OCI-M2 (cell line): ENCODE data around the gene PANK1.
"Not testable (repeated sequence)": the region's sequence is repeated elsewhere in the genome, so short reads cannot be mapped to it uniquely, and the experiment has no call there.

Source experiments
- DNase-seq: peaks from one replicate; lab custom pipeline; 2025; ENCODE audit not compliant: unreplicated experiment; lab: John Stamatoyannopoulos, UW

PANK1 gene

DNA sequence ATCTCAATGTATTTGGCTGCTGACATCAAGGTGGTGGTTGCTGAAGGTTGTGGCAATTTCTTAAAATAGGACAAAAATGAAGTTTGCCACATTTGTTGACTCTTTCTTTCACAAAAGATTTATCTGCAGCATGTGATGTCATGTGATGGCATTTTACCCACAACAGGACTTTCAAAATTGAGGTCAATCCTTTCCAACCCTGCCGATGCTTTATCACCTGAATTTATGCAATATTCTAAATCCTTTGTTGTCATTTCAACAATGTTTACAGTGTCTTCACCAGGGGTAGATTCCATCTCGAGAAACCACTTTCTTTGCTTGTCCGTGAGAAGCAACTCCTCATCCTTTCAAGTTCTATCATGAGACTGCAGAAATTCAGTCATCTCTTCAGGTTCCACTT, 69.0 kb downstream of the PANK1 start:
- DNase-seq: no peak

DNA sequence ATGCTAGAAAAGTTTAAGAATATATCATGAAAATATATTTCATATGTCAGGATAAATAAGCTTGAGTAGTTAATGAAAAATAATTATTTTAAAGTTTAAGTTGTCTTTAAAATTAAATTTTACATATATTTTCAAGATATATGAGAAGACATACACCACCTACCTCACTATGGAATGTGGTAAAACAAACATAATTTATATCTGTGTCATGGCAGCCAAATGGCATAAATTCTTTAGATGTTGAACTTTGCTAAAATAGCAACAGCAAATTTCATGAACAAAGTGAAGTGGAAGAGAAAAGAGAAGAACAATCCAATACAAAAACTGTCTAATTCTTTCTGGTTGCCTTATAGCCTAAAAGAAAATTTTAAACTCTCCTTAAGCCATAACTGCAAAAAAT, 70.0 kb downstream of the PANK1 start:
- DNase-seq: no peak

DNA sequence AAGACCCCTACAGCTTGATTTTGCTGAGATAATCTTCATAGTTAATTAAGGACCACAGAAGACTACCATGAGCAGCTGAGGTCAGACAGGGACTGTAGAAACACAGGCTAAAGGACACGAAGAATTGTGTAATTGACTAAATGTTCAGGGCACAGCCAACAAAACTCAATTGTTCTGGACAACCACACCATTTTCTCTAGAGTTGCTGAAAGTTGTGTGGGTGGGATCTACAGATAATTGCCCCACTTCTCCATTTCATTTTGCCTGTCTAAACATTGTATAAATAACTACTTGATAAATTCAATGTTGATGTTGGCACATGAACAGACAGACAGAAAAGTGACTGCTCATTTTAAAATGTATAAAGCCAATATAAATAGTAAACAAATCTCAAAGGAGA, 70.7 kb downstream of the PANK1 start:
- peak; percentile 13 for DNase-seq

DNA sequence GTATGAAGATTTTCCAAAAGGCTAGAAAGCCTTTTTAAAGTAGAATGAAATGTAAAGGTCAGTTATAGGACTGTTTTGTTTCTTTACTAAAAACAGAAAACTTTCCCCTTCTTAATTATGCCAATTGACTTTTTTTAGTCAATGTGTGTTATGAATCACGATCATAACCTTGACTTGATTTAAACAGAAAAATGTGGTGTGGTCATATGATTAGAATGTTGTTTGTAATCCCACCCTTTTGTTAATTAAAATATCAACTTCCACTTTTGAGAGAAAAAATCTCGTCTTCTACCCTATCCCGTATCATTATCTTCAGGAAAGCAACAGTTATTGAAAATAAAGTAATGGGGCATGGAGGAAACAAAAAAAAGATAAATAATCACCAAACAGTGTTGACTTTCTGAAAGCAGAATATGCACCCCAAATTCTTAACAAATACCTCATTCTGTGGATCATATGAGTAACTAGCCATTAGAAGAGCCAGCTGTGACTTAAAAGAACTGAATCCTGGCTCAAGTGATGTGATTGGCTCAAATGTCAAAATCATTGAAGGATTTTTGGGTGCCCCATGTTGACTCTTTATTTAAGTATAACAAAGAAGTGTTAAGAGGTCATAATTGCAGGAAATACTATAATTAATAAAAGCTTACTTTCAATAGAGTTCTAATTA, 77.3 kb downstream of the PANK1 start:
- no peak for DNase-seq

DNA sequence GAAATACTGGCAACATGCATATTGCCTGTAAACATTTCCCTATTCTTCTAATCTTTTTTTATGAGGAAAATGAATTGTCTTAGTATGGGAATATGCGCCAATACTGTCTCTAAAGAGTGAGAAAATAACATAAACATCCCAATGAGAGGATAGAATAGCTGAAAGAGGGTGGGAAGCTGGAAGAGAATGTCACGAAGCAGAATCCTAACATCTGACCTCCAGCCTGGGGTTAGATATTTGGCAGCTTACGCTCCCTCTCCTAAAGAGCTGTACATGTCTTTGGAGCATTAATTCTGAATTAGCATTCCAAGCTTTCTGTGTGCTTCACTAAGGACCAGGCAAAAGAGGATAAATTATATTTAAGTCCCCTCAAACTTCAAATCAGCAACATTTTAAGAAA, 78.0 kb downstream of the PANK1 start:
- DNase-seq: no peak

DNA sequence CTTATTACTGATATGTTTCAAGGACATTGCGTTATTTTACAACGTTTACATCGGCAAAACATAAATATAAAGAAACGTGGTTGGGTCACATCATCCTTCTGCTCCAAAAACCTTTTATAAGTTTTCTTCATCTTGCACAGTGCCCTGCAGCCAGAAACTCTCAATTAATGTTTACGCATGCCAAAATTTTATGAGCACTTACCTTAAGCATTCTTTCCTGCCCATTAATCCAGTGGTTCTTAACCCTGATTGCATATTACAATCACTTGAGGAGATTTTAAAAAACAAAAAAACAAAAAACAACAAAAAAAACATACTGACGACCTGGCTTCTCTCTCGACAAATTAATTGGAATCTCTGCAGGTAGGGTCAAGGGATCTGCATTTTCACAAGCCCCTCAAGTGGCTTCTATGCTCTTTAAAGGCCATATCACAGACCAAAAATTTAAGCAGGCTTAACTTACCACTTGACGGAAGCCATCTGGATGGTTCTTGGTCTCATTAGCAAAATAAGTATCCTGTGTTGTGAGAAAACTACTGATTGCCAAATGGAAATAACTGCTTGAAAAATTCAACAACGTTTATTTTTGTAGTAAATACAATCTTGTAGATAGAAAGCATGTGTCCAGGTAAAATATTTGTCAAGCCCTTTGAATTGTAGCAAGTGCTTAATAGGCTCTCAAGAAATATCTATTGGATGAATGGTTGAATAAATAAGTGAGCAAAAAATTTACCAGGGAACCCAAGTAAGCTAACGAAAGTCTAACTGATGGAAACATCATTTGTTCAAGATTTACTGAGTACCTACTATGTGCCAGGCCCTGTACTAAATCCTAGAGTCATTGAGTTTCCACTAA, 78.7 kb downstream of the PANK1 start:
- DNase-seq: no peak

DNA sequence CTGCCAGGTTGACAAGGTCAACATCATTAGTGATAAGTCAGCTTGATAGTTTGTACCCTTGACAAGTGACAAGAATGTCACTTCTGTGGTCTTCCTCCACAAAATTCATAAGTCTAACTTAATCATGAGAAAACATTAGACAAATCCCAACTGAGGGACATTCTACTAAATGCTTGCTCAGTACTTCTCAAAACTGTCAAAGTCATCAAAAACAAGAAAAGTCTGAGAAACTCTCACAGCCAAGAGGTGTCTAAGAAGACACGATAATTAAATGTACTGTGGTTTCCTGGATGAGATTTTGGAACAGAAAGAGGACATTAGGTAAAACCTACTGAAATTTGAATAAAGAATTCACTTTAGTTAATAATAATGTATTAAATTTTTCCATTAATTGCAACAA, 79.9 kb downstream of the PANK1 start:
- DNase-seq: no peak

DNA sequence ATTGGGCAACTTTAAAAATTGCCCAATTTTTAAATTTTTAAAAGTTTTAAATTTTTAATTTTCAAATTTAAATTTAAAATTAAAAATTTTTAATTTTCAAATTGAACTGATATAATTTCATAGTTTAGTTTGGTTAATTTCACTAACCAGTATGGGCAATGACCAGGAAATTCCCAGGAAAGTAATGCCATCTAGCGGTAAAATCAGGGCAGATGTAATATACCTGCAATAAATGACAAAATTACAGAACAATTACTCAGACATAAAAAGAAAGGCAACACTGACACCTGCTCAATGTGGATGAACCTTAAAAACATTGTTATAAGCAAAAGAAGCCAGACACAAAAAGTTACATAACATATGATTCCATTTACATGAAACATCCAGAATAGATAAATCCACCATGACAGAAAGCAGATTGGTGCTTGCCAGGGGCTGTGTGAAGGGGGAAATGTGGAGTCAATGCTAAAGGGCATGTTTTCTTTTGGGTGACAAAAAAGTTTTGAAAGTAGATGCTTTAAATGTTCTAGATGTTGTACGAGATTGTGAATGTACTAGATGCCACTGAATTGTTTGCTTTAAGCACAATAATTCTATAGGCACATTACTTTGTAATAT, 81.1 kb downstream of the PANK1 start:
- no peak for DNase-seq

DNA sequence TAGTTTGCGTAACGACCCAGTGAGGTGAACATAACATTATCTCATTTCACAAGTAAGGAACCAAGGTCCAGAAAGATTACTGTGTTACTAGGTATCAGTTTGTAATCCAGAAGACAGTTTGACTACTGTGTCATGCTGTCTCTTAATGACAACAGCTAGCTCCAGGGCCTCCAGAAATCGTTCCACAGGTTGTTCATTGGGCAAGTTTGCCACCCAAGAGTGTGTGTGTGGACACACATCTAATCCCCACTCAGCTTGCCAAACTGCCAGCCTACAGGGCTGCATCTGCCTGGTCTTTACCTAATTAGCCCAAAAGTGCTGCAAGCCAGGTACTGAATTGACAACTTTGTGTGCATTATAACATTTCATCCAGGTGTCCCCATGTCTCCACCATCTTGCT, 81.7 kb downstream of the PANK1 start:
- no peak for DNase-seq

DNA sequence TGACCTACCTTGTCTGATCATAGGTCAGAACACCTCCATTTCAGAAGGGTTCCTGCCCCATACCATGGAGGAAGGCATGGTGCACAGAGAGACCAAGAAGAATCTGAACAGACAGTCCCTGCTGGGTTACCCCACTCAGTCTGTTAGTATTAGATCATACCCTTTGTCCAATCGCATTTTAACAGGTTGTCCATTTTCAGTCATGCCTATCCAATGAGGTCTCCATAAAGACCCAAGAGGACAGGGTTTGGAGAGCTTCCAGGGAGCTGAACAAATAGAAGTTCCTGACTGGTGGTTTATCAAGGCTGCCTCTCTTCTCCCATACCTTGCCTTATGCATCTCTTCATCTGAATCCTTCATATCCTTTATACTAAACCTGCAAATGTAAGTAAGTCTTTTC, 88.4 kb downstream of the PANK1 start:
- no peak for DNase-seq

DNA sequence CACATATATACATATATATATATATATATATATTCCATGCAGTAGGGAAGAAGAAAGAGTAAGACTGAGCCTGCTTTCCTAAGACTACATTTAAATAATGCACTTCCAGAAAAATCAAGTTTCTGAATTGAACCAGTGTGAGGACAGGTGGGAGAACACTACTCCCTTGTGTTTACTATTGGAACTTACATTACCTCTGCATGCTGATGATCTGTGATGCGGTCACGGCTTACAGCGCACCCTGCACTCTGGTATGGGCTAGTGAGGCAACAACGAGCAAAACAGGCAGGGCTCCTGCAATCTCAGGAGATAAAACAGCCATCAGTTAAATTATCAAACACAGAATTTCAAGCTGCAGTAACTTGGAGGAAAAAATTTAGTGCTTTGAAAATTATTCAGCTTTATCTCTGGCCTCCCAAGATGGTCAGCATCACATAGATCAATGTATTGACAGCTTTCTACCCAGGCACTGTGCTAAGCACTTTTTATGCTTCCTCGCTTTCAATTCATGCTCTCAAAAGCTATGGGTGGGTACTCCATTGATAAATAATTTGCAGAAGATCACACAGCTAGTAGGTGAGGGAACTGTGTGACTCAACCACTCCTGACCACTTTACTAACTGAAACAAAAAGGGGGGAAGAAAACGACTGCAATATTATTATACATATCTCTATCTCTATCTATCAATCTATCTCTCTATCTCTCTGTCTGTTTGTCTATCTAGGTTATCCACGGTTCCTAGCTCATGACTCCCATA, 89.2 kb downstream of the PANK1 start:
- no peak for DNase-seq

DNA sequence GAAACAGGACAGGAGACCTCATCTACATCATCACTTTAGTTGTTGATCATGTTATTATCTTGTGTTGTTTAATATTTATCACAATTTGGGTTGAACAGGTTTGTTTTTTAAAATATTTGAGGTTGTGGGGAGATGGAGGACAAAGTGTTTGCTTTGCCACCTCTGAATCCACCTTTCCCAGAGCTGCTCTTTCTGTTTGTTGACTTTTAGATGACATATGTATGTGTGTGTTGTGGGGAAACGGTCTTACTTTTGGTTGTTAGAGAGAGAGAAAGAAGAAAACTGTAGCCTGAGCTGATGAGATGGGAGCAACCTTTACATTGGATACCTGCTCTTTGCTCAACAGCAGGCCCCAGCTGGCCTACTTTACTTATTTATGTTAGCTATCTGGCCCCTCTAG, 90.6 kb downstream of the PANK1 start:
- no peak for DNase-seq

DNA sequence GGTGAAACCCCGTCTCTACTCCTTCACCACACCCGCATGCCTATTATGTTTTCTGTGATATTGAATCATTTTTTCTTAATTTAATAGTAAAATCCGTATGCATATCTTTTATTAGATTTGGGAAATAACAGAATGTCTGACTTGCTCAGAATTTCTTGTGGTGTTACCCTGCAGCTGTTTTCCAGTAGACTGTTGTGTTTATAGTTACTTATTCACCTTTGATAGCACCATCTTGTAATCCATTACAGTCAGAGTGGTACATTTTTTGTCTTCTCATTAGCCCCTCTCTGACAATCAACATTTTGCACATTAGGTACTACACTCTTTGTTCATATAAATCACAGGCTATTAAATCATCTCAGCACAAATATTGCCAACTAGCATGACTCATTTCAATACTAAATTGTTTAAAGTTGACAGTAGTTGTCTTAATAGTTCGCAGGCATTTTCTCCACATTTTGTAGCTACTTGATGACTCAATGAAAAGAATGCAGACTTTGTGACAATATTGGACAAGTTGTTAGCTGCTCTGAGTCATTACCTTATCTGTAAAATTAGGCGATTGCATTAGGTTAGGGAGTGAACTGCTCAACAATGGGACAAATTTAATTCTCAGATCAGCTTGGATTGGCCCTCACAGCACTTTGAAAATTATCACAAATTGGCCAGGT, 91.8 kb downstream of the PANK1 start:
- DNase-seq: no peak

DNA sequence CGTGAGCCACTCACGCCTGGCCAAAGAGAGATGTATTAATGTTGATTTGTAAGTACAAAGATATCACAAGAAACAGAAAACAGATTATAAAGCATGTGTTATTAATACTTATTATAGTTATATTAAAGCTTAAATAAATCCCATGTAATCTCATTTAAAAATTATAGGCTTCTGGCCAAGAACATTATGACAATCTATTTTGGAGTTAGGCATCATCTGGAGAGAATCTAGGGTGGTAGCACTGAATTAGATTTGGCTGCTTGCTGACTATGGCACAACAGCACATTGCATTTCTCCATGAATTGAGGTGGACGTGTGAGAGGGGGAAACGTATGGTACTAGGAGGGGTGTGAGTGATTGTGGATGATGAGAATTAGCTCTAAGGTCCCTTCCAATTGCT, 92.8 kb downstream of the PANK1 start:
- DNase-seq: no peak

DNA sequence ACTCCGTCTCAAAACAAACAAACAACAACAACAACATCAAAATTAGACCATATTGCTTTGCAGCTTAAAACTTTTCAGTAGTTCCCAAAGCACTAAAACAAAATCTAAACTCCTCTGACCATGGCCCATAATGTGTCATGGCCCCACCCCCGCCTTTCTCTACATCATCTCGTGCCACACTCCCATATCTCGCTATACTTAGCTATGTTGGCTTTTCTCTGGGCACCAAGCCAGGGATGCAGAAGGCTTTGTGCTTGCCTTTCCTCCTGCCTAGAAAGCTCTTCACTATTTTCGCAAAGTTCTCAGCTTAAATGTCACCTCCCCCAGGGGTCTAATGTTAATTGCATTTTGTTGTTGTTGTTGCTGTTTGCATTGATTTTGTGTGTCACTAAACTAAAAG, 94.5 kb downstream of the PANK1 start:
- no peak for DNase-seq

DNA sequence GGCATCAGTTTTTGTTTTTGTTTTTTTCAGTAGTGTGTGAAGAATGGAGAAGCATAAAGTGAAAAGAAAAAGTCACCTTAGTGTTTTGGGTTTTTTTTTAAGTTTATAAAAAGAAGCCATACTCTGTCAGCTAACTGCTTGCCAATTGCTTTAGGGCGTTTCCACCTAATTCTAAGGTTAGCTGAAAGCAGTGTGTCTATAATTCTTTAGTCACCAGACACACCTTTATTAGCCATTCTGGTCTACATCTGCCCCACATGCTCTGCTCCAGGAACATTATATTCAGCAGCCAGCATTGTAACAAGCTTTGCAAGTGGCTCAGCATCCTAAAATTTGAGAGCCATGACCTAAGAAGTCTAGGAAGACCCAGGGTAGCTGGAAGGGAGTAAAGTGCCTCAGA, 95.5 kb downstream of the PANK1 start:
- no peak for DNase-seq

DNA sequence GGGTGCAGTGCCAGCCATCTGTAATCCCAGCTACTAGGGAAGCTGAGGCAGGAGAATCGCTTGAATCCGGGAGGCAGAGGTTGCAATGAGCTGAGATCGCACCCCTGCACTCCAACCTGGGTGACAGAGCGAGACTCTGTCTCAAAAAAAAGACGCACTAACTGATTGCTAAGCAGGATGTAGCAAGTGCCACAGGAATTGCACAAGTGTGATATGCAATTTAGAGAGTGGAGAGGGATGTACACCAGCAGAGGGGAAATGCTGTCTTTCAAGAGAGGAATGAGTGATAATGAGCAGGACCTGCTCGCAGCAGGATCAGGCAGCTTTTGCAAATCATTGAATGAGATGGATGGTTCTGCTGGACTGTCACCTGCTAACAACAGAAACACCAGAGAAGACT, 96.4 kb downstream of the PANK1 start:
- DNase-seq: no peak

DNA sequence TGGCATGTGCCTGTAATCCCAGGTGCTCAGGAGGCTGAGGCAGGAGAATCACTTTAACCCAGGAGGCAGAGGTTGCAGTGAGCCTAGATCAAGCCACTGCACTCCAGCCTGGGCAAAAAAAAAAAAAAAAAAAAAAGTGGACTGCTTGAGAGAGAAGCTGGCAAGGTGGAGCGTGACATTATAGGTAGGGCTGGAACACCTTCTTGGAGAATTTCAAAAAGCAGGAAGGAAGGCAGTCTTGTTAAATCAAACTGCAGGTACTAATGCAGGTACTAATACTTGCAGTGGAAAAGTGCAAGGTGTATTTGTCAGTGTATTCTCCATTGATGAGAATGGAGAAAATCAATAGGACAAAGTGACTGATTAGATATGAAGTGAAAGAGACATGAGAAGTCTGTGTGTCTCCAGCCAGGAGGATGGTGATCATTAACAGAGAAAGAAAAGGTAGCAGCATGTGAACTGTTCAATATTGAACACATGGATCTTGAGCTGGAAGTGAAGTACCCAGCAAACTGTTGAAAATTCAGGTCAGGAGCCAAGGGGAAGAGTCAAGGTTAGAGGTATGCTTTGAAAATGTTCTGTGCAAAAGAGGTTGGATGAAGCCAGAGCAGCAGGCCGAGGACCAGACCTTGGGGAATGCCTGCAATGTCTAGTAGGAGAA, 97.1 kb downstream of the PANK1 start:
- DNase-seq: no peak

DNA sequence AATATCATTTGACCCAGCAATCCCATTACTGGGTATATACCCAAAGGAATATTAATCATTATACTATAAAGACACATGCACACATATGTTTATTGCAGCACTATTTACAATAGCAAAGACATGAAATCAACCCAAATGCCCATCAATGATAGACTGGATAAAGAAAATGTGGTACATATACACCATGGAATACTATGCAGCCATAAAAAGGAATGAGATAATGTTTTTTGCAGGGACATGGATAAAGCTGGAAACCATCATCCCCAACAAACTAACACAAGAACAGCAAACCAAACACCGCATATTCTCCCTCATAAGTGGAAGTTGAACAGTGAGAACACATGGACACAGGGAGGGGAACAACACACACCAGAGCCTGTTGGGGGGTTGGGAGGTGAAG, 98.4 kb downstream of the PANK1 start:
- DNase-seq: not testable (repeated sequence)

DNA sequence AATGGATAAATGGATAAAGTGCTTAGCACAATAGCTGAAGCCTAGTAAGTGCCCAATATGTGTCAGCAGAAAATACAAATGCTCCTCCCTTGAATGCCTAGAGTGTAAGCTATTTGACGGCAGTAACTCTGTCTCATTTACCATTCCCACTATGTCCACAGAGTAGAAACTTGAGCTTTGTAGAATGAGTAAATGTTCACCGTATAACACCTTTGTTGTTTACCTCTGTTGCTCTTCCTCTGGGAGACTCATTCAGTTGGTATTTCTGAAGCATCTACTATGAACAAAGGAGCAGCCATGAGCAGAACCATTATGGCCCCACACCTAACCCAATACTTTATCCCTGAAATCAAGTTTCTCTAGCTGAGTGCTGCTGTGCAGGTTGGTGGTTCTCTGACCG, 101.2 kb downstream of the PANK1 start:
- no peak for DNase-seq
